Measurements from ENCODE around the gene MKLN1.
A peak's percentile ranks its signal among the peaks of the same experiment; 100 is the strongest.

The MKLN1 gene

DNA sequence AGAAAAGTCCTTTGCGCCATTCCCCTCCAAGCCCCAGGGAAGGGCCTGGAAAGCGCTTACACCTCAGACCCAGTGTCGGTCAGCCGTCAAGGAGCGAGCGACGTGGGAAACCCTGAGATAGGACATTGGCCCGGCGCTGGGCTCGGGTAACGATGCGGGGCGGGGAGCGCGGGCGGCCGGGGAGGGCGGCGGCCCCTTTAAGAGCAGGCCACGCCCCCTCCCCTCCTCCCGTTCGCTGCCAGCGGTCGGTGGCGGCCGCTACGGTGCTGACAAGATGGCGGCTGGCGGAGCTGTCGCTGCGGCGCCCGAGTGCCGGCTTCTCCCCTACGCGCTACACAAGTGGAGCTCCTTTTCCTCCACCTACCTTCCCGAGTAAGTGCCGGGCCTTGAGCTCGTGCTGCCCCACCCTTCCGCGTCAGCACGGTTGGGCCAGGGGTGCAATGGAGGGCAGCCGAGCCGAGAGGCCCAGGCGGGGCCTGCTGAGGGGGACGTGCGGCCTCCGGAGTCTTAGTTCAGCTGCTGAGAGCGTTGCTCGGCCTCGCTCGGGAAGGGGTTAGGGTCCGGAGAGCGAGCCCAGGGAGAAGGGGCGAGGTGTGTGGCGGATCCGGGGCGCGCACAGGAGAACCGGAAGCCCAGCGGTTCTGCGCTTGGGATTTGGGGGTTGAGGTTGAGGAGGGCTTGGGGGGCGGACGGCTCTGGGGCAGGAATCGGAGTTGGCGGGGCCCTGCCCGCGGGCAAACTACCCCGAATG, at the start of gene MKLN1:
Gene MKLN1 (plus strand): TSS at position 251 of the 751 bp plus-strand sequence. CDS start 24 bp downstream, at position 275.
- Histone ChIP-seq H3K27me3 (ENCODE audit: insufficient read depth, low read depth) (no peaks in the 10 kb centered on the region), H4K20me1 (ENCODE audit: insufficient read depth) (no peaks in the 10 kb centered on the region), H3K4me1 (ENCODE audit: low read depth, poor library complexity, severe bottlenecking) (peaks cover 29% of the 10 kb centered on the region), H2AFZ (ENCODE audit: low read depth) (peak within 1 kb of the TSS; percentile 94), H3K27ac (peak within 1 kb of the TSS; percentile 89), H3K4me2 (peak within 1 kb of the TSS; percentile 97), H3K4me3 (IDR thresholded peaks at IDR 0.05; ENCODE audit: insufficient read depth, low read depth, low read length) (peak within 1 kb of the TSS; percentile 82), H3K79me2 (ENCODE audit: insufficient read depth, low read depth) (peaks cover 47% of the 10 kb centered on the region), H3K9ac (peak within 1 kb of the TSS; percentile 99), H3K36me3 (ENCODE audit: insufficient read depth) (no peaks in the 10 kb centered on the region)
- TF ChIP-seq, protein P1, sequence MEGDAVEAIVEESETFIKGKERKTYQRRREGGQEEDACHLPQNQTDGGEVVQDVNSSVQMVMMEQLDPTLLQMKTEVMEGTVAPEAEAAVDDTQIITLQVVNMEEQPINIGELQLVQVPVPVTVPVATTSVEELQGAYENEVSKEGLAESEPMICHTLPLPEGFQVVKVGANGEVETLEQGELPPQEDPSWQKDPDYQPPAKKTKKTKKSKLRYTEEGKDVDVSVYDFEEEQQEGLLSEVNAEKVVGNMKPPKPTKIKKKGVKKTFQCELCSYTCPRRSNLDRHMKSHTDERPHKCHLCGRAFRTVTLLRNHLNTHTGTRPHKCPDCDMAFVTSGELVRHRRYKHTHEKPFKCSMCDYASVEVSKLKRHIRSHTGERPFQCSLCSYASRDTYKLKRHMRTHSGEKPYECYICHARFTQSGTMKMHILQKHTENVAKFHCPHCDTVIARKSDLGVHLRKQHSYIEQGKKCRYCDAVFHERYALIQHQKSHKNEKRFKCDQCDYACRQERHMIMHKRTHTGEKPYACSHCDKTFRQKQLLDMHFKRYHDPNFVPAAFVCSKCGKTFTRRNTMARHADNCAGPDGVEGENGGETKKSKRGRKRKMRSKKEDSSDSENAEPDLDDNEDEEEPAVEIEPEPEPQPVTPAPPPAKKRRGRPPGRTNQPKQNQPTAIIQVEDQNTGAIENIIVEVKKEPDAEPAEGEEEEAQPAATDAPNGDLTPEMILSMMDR (conservative IDR thresholded peaks at IDR 0.05; ENCODE audit: low read depth, low read length): no peak

DNA sequence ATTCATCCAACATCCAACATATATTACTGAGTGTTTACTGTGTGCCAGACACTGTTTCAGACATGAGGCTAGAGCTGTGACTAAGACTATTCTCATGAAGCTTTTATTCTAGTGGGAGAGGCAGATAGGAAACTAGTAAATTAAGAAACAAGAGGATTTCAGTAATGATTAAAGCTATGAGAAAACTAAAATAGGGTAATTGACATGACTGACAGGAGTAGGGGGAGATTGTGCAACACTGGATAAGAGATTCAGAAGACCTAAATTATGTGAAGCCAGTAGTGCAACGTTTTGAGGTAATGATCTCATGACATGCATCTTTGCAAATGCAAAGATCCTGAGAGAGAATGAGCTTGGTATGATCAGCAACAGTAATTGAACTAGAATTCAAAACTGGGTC, 48.6 kb upstream of the MKLN1 start:
- TF ChIP-seq, protein P1 (conservative IDR thresholded peaks at IDR 0.05; ENCODE audit: low read depth, low read length): no peak
- no peak overlapping the region for H3K27ac ChIP-seq
- H3K9ac ChIP-seq: no peak overlapping the region
- no peaks in the 10 kb centered on the region for H3K4me1 ChIP-seq (ENCODE audit: low read depth, poor library complexity, severe bottlenecking)
- H3K36me3 ChIP-seq (ENCODE audit: insufficient read depth): no peaks in the 10 kb centered on the region
- no peaks in the 10 kb centered on the region for H3K27me3 ChIP-seq (ENCODE audit: insufficient read depth, low read depth)
- H3K4me2 ChIP-seq: no peak overlapping the region
- H4K20me1 ChIP-seq (ENCODE audit: insufficient read depth): no peaks in the 10 kb centered on the region
- no peak overlapping the region for H2AFZ ChIP-seq (ENCODE audit: low read depth)
- H3K79me2 ChIP-seq (ENCODE audit: insufficient read depth, low read depth): no peaks in the 10 kb centered on the region
- no peak overlapping the region for H3K4me3 ChIP-seq (IDR thresholded peaks at IDR 0.05; ENCODE audit: insufficient read depth, low read depth, low read length)

- TF ChIP-seq, protein P1 (conservative IDR thresholded peaks at IDR 0.05; ENCODE audit: low read depth, low read length): no peak
- Histone ChIP-seq H3K4me1 (ENCODE audit: low read depth, poor library complexity, severe bottlenecking) (no peaks in the 10 kb centered on the region), H3K27me3 (ENCODE audit: insufficient read depth, low read depth) (no peaks in the 10 kb centered on the region), H2AFZ (ENCODE audit: low read depth) (no peak overlapping the region), H3K4me3 (IDR thresholded peaks at IDR 0.05; ENCODE audit: insufficient read depth, low read depth, low read length) (no peak overlapping the region), H3K27ac (no peak overlapping the region), H3K36me3 (ENCODE audit: insufficient read depth) (no peaks in the 10 kb centered on the region), H3K9ac (no peak overlapping the region), H3K4me2 (no peak overlapping the region), H3K79me2 (ENCODE audit: insufficient read depth, low read depth) (no peaks in the 10 kb centered on the region), H4K20me1 (ENCODE audit: insufficient read depth) (no peaks in the 10 kb centered on the region)
Observed at GRCh38 chr7:131281266-131282048, 46.2 kb upstream of the MKLN1 start.

- Histone ChIP-seq H2AFZ (ENCODE audit: low read depth) (no peak overlapping the region), H3K79me2 (ENCODE audit: insufficient read depth, low read depth) (no peaks in the 10 kb centered on the region), H3K9ac (no peak overlapping the region), H4K20me1 (ENCODE audit: insufficient read depth) (no peaks in the 10 kb centered on the region), H3K27ac (no peak overlapping the region), H3K4me3 (IDR thresholded peaks at IDR 0.05; ENCODE audit: insufficient read depth, low read depth, low read length) (no peak overlapping the region), H3K36me3 (ENCODE audit: insufficient read depth) (no peaks in the 10 kb centered on the region), H3K4me2 (no peak overlapping the region), H3K4me1 (ENCODE audit: low read depth, poor library complexity, severe bottlenecking) (no peaks in the 10 kb centered on the region), H3K27me3 (ENCODE audit: insufficient read depth, low read depth) (no peaks in the 10 kb centered on the region)
- TF ChIP-seq, protein P1 (conservative IDR thresholded peaks at IDR 0.05; ENCODE audit: low read depth, low read length): no peak
Observed at GRCh38 chr7:131284702-131285419, 42.8 kb upstream of the MKLN1 start.
